Fibroblast of skin of right quadriceps (primary cell): ENCODE results near the gene ANKZF1.

Source experiments
- DNase-seq: peaks from one replicate; pipeline ENCODE4 v3.0.0-alpha.2; 2013

ANKZF1 gene

DNA sequence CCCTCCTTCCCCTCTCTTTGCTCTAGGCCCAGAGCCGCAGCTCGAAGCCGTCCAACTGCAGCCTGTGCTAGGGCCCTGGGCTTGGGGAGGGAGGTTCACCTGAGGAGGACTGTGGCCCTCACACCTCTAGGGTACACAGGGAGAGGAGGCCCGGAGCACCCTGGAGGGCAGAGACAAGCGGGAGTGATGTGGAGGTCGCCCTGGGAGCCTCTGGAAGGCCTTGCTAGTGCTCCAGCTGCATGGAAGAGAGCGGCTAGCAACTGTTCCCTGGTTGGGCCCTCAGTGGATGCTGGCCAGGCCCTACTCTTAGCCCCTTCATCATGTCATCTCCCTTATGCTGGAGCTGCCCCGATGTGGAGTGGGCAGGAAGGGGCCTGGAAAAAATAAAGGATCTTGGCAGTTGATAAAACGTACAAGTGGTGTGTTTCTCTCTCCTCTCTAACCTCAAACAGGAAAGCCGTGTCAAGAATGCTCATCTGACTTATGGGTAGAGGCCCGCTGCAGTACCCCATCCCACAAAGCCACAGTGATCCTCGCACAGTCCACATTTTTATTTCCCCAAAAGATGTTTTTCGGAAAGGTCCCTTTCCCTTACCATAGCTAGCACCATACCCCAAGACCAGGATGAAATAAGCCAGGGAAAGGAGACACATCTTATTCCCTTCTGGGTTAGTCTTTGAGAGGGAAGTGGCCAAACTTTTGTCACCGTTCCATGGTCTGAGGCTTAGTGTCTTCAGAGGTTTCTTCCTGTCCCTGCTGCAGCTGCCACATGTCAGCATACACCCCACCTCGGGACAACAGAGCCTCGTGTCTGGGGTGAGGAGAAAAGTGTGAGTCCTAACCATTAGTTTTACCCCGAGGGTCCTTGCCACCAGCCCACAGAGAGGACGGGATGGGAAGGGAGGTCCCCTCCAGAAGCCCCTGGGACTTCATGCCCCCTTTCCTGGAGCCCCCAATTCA is 20.1 kb upstream of the ANKZF1 start:
- no peak for DNase-seq

DNA sequence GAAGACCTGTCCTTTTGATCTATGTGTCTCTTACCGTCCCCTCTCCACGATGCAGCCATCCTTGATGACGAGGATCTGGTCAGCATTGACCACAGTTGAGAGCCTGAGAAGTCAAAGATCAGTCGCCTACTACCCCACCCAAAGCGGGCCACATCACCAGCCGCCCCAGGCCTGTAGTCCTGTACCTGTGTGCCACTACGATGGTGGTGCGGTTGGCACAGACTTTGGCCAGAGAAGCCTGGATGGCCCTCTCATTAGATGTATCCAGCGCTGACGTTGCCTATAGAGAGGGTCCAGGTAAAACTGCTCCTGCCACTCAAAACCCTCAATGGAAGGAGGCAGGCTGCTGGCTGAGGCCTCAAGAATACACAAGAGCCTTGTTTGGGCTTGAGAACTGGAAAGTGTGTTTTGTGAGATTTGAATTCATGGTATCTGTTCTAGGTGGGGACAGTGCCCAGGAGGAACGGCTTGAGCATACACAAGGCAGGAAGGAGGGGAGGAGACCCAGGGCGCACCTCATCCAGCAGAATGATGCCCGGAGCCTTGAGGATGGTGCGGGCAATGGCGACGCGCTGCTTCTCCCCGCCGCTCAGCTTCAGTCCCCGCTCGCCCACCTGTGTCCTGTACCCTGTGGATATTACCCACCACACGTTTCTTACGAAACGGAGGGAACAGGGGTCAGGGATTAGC is 19.3 kb upstream of the ANKZF1 start:
- no peak for DNase-seq

DNA sequence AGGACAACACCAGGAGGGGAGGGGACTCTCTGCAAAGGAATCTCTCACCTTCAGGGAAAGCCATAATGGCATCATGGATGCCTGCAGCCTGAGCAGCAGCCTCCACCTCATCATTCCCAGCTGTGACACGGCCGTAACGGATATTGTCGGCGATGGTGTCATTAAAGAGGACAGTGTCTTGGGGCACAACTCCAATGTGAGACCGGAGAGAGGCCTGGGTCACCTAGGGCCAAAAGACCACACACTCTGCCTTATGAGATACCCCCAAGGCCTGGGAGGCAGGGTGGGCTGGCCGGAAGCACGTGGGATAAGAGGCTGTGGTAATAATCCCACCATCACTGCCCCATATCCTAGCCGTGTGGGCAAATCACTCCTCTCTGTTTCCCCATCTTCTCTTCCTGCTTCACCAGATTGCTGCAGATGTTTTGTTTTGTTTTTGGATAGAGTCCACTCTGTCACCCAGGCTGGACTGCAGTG is 18.7 kb upstream of the ANKZF1 start:
- DNase-seq: no peak

DNA sequence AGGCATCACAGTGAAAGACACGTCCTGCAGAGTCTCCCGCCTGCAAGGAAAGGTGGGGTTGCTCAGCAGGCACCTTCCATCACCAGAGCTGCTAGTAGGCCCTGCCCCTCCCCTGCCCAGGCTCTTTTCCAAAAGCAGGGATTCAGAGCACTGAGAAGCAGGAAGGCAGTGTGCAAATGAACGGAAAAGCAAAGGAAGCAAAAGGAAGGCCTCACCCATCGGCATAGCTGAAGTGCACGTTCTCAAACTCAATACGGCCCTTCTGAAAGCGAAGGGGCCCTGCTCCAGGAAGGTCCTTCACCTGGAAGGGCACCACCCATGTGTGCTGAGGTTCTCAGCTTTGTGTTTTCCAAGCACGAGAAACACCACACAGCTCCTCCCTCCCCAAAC is 16.6 kb upstream of the ANKZF1 start:
- no peak for DNase-seq

DNA sequence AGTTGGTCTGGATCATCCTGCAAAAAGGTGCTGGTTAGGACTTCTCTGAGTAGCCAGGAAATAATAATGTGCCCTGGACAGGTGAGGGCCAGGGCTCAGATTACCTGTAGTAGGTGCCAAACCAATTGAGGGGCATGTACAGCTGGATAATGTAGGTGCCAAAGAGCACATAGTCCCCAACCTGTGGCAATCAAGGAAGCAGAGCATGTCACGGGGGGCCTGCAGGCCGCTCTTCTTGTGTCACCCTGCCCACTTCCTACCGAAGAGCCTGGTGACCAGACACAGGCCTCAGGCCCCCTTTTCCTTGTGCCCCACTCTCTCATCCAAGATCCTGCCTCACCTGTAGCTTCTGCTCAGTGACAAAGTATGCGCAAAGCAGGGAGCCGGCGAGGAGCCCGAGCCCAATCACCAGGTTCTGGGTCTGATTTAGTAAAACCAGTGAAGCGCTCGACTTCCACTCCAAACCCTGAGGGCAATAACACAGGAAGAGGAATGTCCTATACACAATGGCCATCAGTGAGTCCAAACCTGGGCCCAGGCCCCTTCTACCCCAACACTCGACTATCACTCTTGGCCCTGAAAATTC is 16.0 kb upstream of the ANKZF1 start:
- no peak for DNase-seq

DNA sequence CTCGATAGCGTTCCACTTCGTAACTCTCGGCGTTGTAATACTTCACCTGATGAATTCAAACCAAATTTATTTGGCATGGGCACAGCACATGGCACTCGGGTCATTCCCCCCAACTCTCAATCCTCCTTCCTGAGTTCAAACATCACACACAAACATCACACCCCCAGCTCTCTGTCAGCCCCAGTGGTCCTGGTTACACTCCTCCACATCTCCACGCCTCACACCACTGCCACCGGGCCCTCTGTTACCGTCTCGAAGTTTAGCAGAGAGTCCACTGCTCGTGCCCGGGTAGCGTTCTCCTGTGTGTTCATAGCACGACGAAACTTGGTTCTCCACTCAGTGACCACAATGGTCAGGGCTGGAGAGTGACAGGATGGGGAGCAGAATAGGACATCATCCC is 15.5 kb upstream of the ANKZF1 start:
- DNase-seq: no peak

DNA sequence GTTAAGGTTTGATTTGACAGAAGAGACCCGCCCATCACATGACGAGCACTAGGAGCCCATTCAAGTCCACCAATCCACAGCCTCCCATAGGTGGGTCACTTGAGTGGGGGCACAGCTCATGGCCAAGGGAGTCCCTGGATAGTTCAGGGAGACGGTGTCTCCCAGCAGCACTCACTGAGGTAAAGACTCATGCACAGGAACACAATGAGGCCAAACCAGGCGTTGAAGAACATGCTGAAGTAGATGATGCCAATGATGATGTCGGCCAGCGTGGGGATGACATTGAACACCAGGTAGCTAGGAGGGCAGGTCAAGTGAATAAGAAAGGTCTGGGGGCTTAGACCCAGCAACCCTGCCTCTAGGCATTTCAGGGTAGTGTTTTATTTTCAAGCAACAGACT is 14.8 kb upstream of the ANKZF1 start:
- DNase-seq: no peak

DNA sequence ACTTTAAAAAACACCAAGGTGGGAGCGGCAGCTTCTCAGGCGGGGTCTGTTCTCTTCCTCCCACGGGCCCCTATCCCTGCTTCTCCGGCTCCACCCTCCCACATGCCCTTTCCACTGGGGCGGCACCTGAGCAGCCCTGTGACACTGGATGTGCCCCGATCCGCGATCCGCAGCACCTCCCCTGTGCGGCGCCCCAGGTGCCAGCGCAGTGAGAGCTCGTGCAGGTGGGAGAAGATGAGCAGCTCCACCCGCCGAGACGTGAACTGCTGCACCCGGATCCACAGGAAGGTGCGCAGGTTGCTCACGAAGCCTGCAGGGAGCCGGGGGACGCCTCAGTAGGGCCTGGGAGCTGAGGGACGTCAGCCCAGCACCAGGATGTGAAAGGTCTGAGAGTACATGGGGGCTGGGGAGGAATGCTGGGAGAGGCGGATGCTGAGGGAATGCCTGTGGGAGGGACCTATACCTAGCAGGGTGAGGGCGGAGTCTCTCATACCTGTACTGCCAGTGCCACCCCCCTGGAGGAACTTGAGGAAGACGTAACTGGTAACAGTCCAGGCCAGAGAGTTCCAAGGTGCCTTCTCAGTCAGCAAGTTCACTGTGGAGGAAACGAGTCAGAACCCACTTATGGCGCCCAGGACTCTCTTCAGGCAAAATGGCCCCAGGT is 13.6 kb upstream of the ANKZF1 start:
- DNase-seq: no peak

DNA sequence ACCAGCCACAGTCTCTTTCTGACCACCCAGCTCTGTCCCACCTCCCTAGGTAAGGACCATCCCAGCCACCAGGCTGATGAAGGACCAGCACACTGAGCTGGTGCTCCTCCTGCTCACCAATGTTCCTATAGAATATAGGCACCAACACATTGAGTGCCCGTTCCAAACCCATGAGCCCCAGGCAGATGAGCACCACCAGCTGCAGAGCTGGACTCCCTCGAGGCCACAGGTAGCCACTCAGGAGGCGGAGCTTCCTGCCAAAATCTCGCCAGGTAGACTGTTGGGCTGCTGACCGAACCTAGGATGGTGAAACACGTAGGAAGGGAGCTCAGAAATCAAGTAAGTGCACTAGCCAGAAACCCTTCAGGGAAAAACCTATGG is 13.1 kb upstream of the ANKZF1 start:
- no peak for DNase-seq

DNA sequence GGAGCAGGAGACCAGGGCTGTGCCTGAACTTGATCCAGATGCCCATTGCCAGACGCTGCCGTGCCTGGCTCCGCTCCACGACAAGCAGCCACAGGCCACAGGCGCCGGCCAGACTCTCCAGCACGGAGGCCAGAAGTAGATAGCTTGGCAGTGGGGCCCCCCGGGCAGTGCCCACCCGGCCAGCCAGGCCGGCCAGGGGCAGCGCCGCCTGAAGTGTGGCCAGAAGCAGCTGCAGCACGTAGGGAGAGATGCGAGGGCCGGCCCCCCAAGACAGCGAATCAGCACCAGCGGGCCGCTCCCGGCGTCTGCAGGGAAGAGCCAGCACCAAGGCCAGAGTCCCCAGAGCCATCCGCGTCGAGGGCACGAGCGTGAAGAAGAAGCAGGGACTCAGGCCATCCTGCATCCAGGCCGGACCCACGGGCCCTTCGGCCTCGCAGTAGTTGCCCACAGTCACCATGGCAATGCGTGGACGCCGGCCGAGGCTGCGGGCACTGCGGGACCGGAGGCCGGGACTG is 11.3 kb upstream of the ANKZF1 start:
- DNase-seq: peak; percentile 68

DNA sequence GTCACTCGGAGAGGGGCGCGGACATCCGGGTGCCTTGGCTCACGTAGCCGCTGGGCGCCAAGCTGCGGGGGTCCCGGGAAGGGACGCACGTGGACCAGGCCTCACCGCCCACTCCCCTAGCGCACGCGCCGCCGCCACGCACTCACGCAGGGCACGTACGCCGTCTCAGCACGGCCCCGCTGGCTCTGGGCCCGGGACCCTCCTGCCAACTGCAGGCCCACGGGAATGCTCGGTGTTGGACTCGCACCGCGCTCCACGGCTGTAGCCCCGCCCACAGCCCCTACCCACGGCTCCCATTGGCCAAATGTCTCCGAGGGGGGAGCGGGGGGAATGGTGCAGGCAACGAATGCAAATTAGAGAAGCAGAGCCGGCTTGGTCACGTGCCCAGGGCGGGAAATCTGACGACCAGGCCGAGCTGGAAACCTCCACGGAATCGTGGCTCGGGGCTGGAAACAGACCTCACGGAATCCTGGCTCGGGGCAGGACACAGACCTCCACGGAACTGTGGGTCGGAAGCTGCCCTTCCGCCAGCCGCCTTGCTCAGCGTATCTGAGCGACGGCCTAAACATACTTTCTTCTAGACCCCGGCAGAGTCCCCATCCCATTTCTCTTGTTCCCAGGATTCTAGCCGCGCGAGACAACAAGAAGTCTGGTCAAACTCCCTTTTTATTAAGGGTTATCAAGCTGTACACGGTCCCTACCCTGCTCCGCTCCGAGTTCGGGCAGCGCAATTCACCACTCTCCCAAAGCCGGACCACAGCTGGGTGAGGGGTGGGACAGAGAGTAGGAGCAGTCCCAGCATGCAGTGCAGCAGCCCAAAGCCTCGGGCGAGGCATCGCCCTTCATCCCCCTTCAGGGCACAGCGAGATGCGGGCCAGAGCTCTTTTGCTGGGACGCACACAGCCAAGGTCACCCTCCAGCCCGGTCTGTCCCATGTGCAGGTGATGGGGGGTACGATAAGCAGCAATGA is 10.6 kb upstream of the ANKZF1 start, which contains the start of gene ABCB6:
Gene ABCB6 (minus strand): TSS at position 227 of the 970 bp plus-strand sequence. CDS start 285 bp downstream, outside the sequence.
- peak; percentile 94 for DNase-seq

DNA sequence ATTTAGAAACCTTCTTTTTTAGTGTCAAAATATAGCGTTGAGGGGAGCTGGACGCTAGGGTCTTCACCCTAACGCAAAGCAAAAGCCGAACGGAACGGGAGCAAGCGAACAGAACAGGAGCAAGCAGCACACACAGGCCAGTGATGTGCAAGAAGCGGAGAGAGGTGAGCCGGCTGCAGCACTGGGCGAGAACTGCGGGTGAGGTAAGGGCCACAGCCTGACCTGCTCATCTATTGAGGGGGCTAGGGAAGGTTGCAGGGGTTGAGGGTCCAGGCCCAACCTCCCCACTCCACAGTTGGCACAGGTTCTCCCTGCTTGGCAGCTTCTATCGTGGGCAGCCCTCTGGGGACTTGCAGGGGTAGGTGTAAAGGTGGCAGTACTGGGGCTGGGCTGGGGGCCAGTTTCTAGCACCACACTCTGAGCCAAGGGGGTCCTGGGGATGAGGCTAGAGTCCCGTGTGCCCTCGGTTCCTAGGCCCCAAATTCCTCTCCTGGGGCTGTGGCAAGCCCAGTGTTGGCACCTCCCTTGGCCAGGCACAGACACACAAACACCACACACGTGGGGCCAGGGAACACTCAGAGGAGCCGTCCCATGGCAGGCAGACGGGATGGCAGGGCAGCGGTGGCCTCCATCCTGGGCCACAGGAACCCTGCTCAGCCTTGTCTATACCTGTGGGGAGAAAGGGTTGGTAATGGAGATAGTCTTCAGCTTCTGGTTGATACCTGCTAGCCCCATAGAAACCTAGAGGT is 9.6 kb upstream of the ANKZF1 start:
- no peak for DNase-seq

DNA sequence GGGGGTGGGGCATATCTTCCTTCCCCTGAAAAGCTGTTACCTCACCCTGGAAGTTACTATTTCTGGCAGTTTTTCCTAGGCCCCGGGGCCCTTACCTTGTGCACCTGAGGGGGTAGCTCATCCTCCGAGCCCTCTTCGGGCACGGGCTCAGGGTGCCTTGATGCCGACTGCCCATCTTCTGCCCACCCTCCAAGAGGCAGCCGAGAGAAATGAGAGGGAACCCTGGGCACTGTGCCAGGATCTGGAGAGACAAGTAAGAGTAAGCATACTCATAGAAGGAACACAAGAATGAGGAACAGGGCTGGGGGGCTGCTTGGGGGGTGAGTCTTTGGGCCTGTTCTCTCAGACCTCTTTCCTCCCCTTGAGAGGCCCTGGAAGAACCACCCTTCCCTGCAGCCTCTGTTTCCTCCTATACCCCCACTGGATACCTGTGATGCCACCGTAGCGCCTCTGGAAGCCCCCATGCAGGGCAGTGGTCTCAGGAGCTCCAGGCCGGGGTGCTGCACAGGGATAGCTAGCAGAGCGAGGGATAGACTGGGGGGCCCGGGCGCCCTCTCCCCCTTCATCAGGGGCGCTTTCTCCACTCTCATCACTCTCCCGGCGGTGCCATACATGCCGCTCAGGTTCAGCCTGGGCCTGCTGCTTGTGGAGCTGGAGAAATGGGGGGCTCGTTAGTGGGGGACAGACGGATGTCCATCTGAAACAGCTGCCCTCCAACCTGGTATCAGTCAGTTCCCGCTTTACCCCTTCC is 8.8 kb upstream of the ANKZF1 start:
- DNase-seq: no peak

DNA sequence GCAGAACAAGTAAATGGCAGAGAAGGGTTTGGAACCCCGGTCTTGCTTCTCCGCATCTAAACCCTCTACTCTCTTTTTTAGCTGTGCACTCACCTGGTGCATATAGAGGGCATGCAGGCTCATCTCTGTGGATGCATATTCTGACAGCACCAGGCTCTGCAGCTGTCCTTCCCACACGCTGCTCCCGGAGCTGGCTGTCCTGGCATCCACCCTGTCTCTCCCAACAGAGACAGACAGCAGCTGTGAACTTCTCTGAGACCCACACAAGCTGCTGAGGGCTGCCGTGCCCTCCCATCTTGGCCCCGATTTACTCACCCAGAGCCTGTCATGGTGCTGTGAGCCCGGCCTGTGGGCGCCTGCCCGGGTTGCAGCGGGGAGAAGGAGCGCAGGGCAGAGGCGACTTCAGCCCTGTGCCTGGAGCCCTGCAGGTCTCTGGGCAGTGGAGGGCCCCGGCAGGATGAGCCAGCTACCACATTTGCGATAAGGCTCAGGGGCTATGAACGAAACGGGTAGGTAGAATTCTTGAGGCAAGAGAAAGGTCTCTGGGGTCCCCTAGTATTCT is 7.6 kb upstream of the ANKZF1 start:
- no peak for DNase-seq

DNA sequence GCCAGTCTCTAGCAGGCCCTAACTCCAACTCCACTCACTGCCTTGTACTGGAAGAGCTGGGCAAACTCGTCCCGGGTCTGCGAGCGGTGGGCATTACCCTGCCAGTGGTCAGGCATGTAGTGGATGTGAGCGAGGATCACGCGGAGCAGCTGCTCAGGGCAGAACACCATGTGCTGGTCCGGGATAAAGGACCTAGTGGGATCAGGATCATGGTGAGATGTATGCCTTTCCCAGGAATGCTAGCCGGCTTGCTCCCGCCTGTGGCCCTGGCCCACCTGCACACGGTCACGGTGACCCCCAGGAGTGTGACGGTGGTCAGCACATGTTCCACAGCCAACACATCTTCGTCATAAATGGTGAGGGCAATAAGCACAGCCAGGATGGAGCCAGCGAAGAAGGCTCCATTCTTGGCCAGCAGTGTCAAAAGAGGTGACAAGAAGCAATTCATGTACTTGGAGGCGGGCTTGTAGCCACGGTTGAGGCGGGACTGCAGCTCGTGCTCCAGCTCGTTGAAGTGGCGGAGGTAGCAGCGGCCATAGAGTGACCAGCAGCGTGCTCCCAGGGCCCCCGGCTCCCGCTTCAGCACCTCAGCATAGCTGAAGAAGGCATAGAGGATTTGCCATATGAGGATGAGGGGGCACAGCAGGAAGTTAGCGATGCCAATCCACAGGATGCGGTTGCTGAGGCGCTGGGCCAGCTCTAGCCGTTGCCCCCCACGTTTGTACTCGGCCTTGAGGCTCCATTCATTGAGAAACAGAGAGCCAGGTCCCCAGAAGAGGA is 5.6 kb upstream of the ANKZF1 start:
- DNase-seq: no peak

DNA sequence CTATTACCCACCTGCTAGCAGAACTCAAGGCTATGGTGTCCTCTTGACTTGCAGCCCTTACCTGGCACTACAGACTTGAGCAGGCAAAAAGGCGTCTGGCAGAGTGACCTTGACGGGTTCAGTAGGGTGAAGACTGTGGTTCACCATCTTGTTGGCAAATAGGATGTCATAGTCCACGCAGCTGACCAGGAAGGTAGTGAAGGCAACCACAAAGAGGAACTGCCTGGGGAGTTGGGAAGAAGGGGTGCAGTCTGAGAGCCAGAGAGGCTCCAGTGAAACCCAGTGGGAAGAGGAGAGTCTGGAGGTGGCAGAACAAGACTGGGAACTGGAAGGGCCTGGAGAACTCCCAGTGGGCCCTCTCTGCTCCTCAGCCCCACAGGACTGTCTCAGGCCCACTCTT is 4.3 kb upstream of the ANKZF1 start:
- DNase-seq: no peak

DNA sequence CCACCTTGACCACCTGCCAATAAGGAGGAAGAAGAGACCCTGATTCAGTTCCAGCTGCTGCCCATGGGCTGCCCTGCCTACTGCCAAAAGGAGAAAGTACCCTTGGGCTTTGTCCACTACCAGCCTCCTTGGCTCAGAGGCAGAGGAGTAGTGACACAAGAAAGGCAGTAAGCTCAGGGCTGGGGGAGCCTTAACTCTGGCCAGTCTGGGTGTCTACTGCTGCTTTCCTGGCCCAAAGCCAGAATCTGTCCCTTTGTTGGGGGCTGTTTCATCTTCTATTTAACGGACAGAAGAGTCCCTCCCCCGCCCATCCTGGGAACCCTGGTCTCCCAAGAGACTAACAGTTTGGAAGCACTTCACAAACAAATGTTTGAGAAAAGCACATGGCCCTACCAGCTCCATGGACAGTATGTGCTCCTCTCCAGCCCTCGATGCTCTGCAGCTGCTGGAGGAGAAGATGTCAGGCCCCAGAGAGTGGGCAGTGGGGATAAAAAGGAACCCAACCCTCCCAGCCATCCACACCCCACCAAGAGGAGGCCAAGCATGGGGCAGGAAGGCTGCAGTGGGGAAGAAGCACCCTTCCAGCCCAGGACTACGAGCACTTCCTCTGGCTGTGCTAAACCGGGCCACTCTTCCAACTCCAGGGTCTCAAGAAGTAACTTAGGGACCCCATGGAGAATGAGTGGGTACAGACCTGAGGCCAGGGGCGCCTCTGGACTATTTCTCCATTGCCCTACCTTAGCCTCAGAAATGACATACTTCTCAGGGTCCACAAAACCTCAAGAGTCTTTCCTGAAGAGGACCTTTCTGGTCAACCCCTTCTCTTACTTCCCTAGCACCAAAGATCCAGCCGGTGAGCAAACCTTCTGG is 1.3 kb upstream of the ANKZF1 start:
- no peak for DNase-seq

DNA sequence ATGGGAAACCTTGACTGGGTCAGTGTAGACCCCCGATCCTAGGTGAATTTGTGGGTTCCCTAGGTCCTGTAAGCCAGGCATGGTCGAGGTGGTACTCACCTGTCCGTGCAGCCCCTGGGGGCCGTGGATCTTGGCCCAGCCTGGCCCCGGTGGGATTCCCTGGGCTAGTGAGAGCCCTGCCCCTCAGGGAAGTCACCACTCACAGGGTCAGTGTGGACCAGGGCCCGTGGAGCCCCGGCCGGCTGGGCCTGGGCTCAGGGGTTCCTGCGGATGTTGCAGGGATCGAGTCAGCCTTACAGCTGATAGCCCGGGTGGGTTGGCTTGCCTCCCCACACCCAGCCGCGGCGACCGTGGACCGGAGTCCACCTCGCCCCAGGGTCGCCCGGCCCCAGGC is 698 bp upstream of the ANKZF1 start:
- no peak for DNase-seq
